IPS-15b (cell line): ENCODE measurements around the gene CMYA5.
A peak's percentile ranks its signal among the peaks of the same experiment; 100 is the strongest.
"Not testable (repeated sequence)": the region's sequence is repeated elsewhere in the genome, so short reads cannot be mapped to it uniquely, and the experiment has no call there.

Experiments
- H3K27me3 ChIP-seq: one replicate; pipeline ENCODE4 v1.6.1; 2013; ENCODE audit warnings: low read length; ENCODE audit not compliant: control insufficient read depth, insufficient read depth
- H3K36me3 ChIP-seq: one replicate; pipeline ENCODE4 v1.6.1; 2013; ENCODE audit warnings: low read length; ENCODE audit not compliant: control insufficient read depth, insufficient read depth
- H3K4me1 ChIP-seq: one replicate; pipeline ENCODE4 v1.6.1; 2013; ENCODE audit warnings: mild to moderate bottlenecking, low read length; ENCODE audit not compliant: control insufficient read depth, insufficient read depth
- H3K4me3 ChIP-seq: one replicate; pipeline ENCODE4 v1.5.1; 2013; ENCODE audit warnings: low read depth, low read length
- H3K9ac ChIP-seq: one replicate; pipeline ENCODE4 v1.6.1; 2013; ENCODE audit warnings: low read depth, mild to moderate bottlenecking, low read length
- H3K9me3 ChIP-seq: one replicate; pipeline ENCODE4 v1.6.1; 2013; ENCODE audit warnings: mild to moderate bottlenecking, low read length; ENCODE audit not compliant: control insufficient read depth, insufficient read depth

CMYA5 gene

GRCh38 chr5:79689541-79690466 lies at the start of gene CMYA5:
CMYA5 (plus strand) TSS chr5:79689836; CDS start chr5:79689908, 72 bp downstream.
- H3K36me3 ChIP-seq, result no peaks in the 10 kb centered on the region
- peak within 1 kb of the TSS; percentile 61 for H3K4me3 ChIP-seq
- H3K27me3 ChIP-seq, result no peaks in the 10 kb centered on the region
- H3K9me3 ChIP-seq, result no peaks in the 10 kb centered on the region
- H3K4me1 ChIP-seq, result peaks cover 4% of the 10 kb centered on the region
- peak within 1 kb of the TSS; percentile 48 for H3K9ac ChIP-seq

GRCh38 chr5:79640571-79641055 lies 49.0 kb upstream of the CMYA5 start:
- Histone ChIP-seq H3K9ac (no peak overlapping the region), H3K27me3 (no peaks in the 10 kb centered on the region), H3K36me3 (no peaks in the 10 kb centered on the region), H3K9me3 (no peaks in the 10 kb centered on the region), H3K4me3 (no peak overlapping the region), H3K4me1 (no peaks in the 10 kb centered on the region)

GRCh38 chr5:79641414-79641813 lies 48.2 kb upstream of the CMYA5 start:
- no peaks in the 10 kb centered on the region for H3K36me3 ChIP-seq
- H3K4me1 ChIP-seq, result no peaks in the 10 kb centered on the region
- no peaks in the 10 kb centered on the region for H3K9me3 ChIP-seq
- H3K9ac ChIP-seq, result no peak overlapping the region
- H3K27me3 ChIP-seq, result no peaks in the 10 kb centered on the region
- no peak overlapping the region for H3K4me3 ChIP-seq

GRCh38 chr5:79642210-79642609 lies 47.4 kb upstream of the CMYA5 start:
- H3K4me3 ChIP-seq, result no peak overlapping the region
- H3K9ac ChIP-seq, result no peak overlapping the region
- H3K4me1 ChIP-seq, result no peaks in the 10 kb centered on the region
- H3K9me3 ChIP-seq, result no peaks in the 10 kb centered on the region
- H3K27me3 ChIP-seq, result no peaks in the 10 kb centered on the region
- H3K36me3 ChIP-seq, result no peaks in the 10 kb centered on the region

GRCh38 chr5:79653843-79654242 lies 35.8 kb upstream of the CMYA5 start:
- Histone ChIP-seq H3K4me3 (no peak overlapping the region), H3K9me3 (no peaks in the 10 kb centered on the region), H3K4me1 (no peaks in the 10 kb centered on the region), H3K27me3 (no peaks in the 10 kb centered on the region), H3K9ac (no peak overlapping the region), H3K36me3 (peaks cover 3% of the 10 kb centered on the region)

GRCh38 chr5:79663212-79663611 lies 26.4 kb upstream of the CMYA5 start:
- Histone ChIP-seq H3K27me3 (no peaks in the 10 kb centered on the region), H3K9me3 (no peaks in the 10 kb centered on the region), H3K4me1 (no peaks in the 10 kb centered on the region), H3K36me3 (no peaks in the 10 kb centered on the region), H3K4me3 (no peak overlapping the region), H3K9ac (no peak overlapping the region)

- no peaks in the 10 kb centered on the region for H3K36me3 ChIP-seq
- no peak overlapping the region for H3K9ac ChIP-seq
- no peaks in the 10 kb centered on the region for H3K9me3 ChIP-seq
- H3K27me3 ChIP-seq, result no peaks in the 10 kb centered on the region
- no peak overlapping the region for H3K4me3 ChIP-seq
- H3K4me1 ChIP-seq, result no peaks in the 10 kb centered on the region
Observed at GRCh38 chr5:79666758-79667157, 22.9 kb upstream of the CMYA5 start.

GRCh38 chr5:79672392-79672791 lies 17.2 kb upstream of the CMYA5 start:
- peaks cover 2% of the 10 kb centered on the region for H3K36me3 ChIP-seq
- no peak overlapping the region for H3K4me3 ChIP-seq
- H3K9me3 ChIP-seq, result no peaks in the 10 kb centered on the region
- H3K27me3 ChIP-seq, result no peaks in the 10 kb centered on the region
- H3K9ac ChIP-seq, result no peak overlapping the region
- no peaks in the 10 kb centered on the region for H3K4me1 ChIP-seq

GRCh38 chr5:79676354-79676753 lies 13.3 kb upstream of the CMYA5 start:
- H3K4me3 ChIP-seq, H3K36me3 ChIP-seq: not testable (repeated sequence)

GRCh38 chr5:79682102-79682501 lies 7.5 kb upstream of the CMYA5 start:
- not testable (repeated sequence) for H3K36me3 ChIP-seq, H3K4me3 ChIP-seq, H3K9me3 ChIP-seq, H3K4me1 ChIP-seq, H3K9ac ChIP-seq, H3K27me3 ChIP-seq

More at GRCh38 chr5:79676354-79676753, 13.3 kb upstream of the CMYA5 start:
- H3K9me3 ChIP-seq, H3K4me1 ChIP-seq, H3K9ac ChIP-seq, H3K27me3 ChIP-seq: not testable (repeated sequence)

GRCh38 chr5:79684782-79685181 lies 4.9 kb upstream of the CMYA5 start:
- no peaks in the 10 kb centered on the region for H3K9me3 ChIP-seq
- peaks cover 4% of the 10 kb centered on the region for H3K4me1 ChIP-seq
- H3K4me3 ChIP-seq, result no peak overlapping the region
- H3K36me3 ChIP-seq, result peaks cover 4% of the 10 kb centered on the region
- no peaks in the 10 kb centered on the region for H3K27me3 ChIP-seq
- H3K9ac ChIP-seq, result no peak overlapping the region

GRCh38 chr5:79685627-79686026 lies 4.0 kb upstream of the CMYA5 start:
- no peaks in the 10 kb centered on the region for H3K27me3 ChIP-seq
- peaks cover 4% of the 10 kb centered on the region for H3K36me3 ChIP-seq
- H3K4me3 ChIP-seq, result no peak overlapping the region
- H3K9ac ChIP-seq, result no peak overlapping the region
- H3K4me1 ChIP-seq, result peaks cover 4% of the 10 kb centered on the region
- no peaks in the 10 kb centered on the region for H3K9me3 ChIP-seq
